ENCODE measurements around the gene TSPO.

The TSPO gene

DNA sequence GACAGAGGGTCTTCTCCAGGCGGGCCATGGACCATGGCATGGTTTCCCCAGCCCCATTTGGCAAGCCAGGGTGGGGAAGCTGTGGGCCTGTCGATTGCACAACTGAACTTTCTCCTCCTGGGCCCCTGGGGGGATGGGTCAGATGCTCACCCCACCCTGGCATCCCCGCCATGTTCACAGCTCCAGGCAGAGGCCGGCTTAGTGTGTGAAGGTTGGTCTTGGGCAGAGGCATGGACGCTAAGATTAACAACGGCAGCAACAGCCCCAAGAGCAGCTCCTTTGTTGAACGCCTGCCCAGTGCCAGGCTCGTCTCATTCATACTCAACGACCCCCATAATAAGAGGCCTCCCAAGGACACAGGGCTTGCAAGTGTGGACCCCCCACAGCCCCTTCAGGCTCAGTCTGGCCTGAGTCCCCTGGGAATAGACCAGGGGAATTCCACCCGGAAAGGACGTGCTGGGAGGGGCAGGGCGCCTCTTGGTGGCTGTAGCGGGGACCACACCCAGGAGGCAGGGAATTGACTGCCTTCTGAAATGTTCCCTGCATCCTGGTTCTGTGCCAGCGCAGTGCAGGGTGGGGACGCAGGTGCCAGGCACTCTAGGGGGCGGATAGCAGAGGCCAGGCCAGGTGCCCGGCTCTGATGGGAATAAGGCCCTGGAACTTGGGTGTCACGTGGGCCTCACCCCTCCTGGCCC lies 8.3 kb downstream of the TSPO start:
- no peak for DNase-seq

DNA sequence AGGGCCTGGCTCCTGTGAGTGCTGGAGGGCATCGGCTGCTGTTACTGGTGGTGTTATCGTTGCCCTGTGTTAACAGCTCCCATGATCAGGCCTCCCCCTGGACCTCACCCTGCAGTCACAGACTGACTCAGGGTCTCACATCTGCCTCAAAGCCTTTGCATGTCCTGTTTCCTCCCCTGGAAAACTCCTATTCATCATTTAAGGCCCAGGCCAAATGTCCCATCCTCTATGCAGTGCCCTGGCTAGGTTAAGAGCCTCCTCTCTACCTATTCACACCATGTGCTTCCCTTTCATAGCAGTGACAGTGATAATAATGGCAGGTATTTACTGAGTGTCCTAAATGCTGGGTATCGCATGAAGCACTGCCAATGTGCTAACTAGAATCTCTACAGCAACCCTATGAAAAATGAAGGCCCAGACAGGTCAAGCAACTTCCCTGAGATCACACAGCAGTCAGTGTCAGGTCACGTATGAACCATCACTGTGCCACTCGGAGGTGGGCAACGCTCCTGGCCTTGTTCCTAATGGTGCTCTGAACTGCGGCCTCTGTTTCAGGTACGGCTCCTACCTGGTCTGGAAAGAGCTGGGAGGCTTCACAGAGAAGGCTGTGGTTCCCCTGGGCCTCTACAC lies 9.3 kb downstream of the TSPO start:
- no peak for DNase-seq

DNA sequence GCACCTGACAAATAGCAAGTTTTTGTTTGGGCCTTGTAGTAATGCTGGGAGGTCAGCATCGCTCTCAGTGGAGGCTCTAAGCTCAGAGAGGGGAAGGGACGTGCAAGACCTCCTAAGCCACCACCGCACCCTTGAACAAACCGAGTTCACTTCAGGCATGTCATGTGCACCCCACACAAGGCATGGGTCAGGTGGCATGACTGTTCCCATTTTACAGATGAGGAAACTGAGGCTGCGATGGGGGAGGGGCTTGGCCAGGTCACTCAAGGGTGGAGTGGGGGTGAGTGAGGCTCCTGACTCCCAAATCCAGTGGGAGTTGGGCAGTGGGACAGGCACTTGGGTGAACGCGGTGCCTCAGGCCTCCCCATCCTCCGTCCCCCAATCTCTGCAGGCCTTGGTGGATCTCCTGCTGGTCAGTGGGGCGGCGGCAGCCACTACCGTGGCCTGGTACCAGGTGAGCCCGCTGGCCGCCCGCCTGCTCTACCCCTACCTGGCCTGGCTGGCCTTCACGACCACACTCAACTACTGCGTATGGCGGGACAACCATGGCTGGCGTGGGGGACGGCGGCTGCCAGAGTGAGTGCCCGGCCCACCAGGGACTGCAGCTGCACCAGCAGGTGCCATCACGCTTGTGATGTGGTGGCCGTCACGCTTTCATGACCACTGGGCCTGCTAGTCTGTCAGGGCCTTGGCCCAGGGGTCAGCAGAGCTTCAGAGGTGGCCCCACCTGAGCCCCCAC lies 11.2 kb downstream of the TSPO start:
- no peak for DNase-seq

DNA sequence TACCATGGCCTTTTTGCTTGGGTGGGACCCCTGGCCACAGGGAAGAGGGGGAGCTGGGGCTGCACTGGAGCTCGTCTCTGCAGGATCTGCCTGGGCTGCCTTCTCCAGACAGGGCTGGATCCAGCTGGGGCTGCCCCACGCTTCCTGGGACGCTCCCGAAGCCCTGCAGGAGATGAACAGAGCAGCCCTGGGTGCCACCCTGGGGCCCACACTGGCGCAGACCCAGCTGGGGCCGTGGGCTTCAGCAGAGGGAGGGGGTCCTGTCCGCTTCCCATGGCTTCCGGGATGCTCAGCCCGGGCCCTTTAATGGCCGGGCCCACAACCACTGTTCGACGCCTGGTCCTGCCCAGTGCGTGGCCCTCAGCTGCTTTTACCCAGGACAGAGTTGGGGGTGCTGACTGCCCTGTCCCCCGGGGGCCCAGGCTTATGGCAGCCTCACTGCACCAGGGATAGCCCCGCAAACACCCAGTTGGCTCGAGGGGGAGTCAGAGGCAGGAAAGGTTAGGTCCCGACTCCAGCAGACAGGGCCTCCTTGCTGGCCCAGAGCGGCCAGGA lies 12.0 kb downstream of the TSPO start:
- no peak for DNase-seq

DNA sequence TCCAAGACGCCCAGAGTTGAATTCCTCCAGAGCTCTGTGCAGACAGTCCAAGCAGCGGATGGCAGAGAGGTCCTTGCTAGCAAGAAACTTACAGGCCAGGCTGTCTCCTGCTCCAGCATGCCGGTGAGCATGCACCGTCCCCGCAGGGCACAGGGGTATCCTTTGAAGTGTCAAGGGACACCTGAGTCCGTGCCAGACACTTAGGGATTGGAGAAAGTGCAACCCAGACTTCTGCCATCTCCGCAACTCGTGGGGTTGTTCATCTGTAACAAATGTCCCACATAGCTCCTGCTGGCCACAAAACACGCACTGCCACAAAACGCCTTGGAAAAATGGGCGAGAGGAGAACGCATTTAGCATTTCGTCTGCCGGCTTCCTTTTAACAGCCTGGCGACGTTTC lies 13.3 kb downstream of the TSPO start:
- no peak for DNase-seq

DNA sequence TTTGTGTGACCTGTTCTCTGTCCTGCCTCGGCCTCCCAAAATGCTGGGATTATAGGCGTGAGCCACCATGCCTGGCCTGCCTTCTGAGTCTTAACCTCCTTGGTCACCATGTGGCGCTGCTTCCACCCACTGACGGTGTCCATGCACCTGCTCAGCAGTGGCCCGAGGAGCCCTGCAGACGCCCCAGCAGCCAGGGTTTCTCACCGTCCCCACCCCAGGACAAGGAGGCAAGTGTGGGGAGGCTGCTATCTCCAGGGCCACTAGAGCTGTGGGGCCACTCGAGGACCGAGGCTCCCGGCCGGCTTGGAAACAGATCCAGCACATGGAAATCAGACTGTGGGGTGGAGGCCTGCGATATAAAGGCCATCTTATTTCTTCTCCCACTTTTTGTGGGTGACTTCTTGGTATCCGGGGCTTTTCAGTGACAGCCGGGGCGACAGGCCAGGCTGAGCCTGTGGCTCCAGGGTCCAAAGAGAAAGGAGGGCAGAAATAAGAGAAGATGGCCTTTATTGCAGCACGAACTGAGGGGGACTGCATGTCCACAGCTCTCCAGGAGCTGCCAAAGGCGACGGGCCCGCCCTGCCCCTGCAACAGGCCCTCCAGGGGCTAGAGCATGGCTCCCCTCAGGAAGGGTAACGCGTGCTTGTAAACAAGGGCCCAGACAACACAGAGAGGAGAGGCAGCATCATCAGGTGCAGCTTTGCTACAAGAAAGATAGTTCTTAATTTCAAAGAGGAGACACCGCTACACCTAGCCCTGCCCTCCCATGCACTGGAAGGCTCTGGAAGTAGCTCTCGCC lies 15.0 kb downstream of the TSPO start:
- no peak for DNase-seq

DNA sequence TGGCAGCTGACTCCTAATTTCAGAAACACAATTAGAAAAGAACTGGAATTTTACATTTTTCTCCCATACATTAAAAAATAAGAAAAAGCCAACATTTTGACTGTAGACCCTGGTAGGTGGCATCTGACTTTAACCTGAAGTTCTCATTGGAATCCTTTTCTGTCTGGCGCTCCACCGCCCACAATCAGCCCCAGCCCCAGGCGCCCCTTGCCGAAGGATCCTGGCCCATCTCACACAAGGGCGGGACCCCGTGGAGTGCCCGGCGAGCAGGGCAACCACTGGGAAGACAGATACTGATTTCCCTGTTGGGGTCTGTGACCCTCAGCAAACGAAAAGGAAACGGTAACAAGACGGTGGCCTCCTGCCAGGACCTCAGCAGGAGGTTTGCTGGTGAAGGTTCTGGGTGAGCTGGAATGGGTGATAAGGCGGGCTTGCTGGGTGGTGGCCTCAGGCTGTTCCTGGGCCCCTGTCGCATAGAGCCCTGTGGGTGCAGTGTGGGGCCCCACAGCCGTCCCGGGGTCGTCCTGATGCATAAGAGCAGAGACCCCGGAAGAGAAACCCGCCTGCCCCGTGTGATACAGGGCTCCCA lies 15.7 kb downstream of the TSPO start:
- no peak for DNase-seq

DNA sequence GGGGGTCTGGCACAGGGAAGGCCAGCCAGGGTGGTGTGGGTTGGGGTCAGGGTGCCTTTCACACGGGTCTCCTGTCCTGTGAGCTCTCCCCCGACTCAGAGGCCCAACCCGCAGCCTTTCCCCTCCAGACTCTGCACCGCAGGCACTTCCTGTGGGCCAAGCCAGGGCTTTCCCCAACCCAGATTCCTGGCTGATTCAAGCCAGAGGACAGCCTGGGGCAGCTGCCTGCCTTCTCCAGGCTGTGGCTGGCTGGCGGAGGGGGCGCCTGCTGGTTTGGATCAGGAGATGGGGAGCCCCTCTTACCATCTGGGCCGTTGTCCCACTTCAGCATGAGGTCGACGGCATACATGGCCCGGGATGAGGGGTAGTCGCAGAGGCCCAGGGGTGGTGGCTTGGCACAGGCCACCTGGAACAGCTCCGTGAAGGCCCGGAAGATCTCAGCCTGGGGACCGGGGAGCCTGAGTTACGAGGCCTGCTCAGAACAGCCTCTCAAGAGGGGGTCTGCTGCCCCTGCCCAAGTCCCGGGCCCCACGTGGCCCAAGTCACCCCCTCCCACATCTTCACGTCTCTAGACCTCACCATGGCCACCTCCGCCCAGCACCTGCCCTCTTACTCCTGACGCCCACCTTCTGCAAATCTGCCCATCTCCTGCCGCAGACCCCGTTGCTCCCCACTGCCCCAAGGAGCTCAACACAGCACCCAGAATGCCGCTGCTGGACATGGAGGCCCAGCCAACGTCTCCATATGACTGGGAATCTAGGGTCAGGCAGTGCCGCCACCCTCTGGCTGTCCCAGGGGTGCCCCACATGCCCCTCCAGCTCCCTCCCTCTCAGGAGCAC lies 17.3 kb downstream of the TSPO start:
- DNase-seq: no peak

DNA sequence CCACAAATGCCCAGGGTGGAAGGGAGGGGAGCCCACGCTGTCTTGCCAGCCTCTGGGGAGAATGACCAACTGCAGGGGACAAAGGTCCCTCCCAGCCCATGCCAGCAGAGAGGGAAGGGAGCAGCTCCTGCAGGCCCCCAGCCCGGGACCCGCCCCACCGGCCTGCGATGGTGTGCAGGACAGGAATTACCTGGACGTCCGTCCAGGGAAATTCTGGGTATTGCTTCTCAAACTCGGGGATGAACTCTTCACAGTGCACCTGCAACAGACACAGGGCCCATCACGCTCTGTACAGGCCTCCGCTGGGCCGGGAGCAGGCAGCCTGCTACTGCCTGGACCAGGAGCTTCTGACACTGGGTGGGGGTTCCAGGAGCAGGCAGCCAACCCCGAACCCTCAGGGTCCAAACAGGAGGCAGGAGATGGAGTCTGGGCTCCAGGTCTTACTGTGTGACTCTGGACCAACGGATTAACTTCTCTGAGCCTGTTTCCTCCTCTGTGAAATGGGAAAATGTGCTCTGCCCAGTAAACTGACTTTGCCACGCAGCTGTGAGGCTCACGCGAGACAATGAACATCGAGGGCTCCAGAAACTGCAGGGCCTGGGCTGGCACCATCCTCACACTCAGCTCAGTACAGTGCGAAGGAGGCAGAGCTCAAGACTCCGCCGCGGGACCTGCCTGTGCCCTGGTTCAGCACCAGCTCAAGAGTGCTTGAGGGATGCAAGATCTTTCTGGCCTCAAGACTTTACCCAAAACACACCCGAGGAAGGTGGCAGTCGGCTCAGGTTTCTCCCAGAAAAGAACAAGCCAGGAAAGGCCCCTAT lies 18.2 kb downstream of the TSPO start:
- DNase-seq: no peak

DNA sequence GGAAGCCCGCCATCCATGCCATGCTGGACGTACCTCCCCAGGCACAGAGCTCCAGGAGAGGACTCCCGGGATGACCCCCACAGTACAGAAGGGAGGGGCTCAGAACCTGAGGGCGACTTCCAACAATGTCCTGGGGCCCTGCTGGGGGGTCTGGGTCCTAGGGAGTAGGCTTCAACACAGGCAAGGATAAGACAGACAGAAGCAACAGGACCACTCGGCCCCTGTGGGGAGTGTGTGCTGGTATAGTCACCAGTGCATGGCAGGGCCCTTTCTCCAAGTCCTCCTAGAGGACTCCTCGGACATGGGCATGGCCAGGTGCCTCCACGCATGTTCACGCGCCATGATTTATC lies 18.7 kb downstream of the TSPO start:
- no peak for DNase-seq

DNA sequence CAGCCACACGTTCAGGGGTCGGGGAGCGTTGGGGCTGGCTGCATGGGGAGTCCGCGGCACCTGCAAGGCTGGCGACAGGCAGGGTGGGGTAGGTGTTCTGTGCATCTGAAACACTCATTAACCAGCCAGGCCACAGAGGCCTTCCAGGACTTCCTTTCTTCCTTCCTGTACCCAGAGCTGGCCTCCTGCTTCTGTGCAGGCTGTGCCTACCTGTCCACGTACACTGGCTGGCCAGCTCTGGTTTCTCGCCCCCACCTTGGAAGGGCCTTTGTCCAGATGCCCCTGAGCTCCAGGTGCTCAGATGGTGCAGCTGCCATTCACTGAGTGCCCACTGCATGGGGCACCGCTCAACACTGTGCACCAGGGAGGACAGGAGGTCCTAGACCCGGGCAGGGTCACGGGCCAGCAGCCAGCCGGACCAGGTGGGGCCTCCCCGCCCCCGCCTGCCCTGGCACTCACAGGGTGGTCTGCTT lies 19.7 kb downstream of the TSPO start:
- no peak for DNase-seq

DNA sequence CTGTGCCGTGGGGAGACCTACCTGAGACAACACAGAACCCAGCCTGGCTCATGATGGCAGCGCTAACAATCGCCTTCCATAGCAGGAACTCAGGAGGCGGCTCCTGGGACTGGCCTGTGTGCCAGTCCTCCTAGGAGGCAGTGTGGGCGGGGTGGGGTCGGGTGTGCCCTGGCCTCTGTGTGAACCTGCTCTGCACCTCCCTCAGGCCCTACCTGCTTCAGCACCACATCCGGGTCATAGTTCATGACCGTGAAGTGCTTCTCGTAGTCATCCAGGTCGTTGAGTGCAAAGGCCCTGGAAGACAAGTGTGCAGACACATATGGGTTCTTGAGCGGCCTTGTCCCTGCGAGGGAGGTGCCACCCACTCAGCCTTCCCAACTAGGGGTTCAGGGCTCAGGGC lies 20.2 kb downstream of the TSPO start:
- DNase-seq: no peak

DNA sequence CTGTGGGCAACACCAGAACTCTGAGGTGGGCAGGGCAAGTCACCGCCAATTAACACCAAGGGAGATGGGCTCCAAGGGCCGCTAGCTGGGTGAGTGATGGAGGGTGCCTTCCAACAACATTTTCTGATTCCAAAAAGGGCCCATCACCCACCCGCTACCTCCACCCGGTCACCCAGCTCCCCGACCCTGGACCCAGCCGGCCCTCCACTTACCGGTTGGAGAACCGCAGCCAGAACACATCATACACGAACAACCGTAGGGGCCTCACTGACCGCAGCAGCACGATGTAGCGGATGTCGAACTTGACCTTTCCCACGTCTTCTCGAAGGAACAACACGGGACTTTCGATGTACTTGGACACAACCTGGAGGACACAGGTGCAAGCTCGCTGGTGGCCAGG lies 20.8 kb downstream of the TSPO start:
- no peak for DNase-seq

DNA sequence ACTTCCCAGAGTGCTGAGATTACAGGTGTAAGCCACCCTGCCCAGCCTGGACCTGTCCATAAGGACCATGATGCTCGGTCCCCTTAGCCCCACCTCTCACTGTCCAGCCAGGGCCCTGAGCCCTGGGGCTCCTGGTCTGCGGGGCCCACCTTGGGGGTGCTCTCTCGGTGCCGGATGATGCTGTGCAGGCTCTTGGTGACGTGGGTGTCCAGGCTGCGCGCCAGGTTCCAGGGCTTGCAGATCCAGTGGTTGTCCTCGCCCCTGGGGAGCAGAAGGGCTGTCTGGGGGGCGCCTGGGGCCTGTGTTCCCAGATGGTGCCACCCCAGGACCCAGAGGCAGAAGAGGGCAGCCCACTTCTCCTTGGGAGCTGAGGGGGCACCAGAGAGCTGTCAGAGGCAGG lies 22.2 kb downstream of the TSPO start:
- DNase-seq: no peak

DNA sequence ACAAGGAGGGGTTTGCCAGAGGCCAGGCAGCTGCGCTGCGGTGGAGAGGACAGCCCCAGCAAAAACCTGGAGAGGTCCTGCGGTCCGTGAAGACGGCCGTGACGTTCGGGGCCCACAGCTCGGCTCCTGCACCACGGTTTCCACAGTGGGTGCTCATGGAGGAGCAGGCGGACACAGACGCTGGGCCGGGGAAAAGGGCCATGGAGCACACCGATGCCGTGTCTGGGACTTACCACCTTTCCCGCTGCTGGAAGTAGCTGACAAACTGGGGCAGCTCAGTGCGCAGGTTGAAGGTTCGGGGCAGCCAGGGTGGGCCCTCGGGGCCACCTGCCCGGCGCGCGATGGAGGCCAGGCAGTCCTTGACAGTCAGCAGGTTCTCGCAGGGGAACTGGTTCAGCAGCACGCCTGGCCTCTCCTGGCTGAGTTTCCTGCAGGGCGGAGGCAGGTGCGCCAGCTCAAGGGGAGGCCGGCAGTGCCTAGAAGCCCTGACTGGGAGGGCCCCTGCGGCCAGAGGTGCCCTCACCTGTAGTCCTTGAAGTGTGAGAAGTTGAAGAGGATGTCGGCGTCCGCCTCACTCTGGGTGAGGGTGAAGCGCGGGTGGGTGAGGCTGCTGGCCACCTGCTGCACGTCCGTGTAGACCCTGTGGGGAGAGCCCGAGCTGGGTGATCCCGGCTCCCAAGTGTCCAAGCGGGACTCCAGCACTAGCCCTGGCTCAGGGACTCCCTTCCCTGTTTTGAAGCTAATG lies 22.8 kb downstream of the TSPO start:
- DNase-seq: no peak

DNA sequence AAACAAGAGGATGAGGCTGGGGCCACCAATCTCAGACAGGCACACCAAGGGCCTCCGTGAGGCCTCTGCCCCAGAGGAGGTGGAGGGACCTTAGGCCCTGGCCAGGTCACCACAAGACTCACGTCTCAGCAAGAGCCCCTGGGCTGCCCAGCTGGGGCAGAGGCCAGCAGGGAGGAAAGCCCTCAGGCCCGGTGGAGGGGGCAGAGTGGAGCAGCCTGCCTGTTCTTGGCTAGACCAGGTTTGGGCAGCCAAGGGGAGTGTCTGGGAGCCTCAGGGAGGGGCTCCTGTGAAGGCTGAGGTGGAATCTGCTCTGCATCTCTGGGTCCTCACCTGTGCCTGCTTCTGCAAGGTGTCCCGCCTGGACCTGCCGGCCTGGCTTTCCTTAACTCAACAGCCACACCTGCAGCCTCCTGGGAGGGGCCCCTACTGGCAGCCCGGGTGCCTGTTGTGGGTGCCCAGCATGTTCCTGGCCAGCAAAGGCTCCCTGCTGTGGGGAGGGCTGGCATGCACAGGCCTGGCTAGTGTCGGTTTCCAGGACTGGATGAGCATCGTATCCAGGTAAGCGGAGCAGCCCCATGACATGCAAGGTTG lies 23.7 kb downstream of the TSPO start:
- DNase-seq: no peak

DNA sequence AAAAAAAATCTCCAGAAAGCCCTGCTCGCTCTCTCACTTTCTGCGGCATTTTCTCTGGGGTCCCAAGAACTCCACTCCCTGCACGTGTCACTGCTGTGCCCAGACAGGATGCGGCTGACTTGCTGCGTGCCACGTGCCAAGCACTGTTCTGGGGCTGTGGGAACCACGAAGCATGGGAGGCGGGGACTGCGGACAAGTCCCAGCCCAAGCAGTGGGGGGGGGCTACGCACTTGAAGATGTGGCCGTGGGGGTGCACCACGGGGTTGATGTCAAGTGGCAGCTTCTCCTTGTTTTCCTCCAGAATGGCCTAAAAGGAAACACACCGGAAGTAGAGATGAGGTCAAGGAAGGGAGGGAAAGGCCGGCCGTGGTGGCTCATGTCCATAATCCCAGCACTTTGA lies 24.7 kb downstream of the TSPO start:
- no peak for DNase-seq

DNA sequence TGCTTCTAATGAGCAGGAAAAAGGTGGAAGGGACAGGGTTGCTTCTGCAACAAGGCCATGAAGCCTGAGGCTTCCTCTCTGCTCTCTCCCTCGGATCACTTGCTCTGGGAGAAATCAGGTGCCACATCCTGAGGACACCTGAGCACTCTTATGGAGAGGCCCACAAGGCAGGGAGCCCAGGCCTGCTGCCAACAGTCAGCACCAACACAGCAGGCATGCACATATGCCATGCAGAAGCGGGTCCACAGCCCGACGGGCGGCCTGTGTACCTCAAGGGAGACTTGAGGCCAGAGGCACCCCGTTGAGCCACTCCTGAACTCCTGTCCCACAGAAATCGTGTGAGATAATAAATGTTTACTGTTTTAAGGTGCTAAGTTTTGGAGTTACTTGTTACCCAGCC lies 26.1 kb downstream of the TSPO start:
- DNase-seq: no peak

DNA sequence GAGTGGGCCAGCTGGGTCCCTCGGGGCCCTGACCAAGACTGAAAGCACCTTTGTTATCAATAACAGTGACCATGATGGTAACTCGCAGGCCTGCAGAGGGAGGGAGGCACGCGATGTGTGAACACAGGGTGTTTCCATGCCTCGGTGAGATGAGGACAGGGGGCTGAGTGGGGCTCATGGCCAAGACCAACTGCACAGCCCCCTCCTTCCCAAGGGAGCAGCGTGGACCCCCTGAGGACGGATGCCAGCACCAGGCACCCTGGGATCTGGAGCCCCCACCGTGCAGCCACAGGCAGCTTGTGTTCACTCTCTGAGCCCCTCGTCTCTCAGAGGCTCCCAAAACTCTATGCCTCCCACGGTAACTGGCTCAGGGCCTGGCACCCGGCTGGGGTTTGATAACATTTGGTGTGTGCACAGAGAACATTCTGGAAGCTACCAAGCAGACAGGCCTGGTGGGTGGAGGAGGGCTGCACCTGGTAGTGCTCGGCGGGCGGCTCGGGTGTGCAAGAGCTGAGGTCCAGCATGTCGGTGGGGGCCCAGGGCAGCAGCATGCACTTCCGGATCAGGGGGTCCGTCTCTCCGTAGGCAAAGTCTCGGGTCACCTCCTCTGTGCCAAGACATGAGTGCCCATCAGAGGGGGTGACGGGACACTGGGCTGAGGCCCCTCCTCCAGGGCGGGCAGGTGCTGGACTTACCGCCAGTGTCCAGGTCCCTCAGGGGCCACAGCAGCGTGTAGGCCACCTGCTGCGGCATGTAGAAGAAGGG lies 28.0 kb downstream of the TSPO start:
- no peak for DNase-seq
